ENCODE data around the gene AMN. TPM values are rescaled to one million over a fixed set of nuclear protein-coding genes. Genes with fewer than 3 reads are reported as not detected.

Gene AMN
- total and polyA plus RNA-seq, 2 experiments from 2014 or later, result 0.69 to 1.2 TPM

- DNase-seq (ENCODE audit: low spot score) (no peak), ATAC-seq (no peak)
- H4K20me1 ChIP-seq (replicated peaks; ENCODE audit: insufficient read depth), result peaks cover 9% of the 10 kb centered on the region; the same call in 1 of the 2 replicates
- H3K36me3 Mint-ChIP-seq (ENCODE audit: low read depth), result peaks cover 36% of the 10 kb centered on the region
- no peaks in the 10 kb centered on the region for H3K9me3 Mint-ChIP-seq
- no peaks in the 10 kb centered on the region for H3K4me1 ChIP-seq (ENCODE audit: insufficient read depth)
- H3K79me2 ChIP-seq (replicated peaks; ENCODE audit: insufficient read depth), result no peaks in the 10 kb centered on the region
- H3K4me2 ChIP-seq, result no peak overlapping the region
- H3K4me3 Mint-ChIP-seq, result no peak overlapping the region
- no peak overlapping the region for H3K4me3 ChIP-seq
- no peak overlapping the region for H3K27ac Mint-ChIP-seq
- H3K27me3 ChIP-seq (ENCODE audit: insufficient read depth), result no peaks in the 10 kb centered on the region
- peaks cover 11% of the 10 kb centered on the region for H3K27me3 Mint-ChIP-seq (ENCODE audit: insufficient read depth, low read depth, poor library complexity)
- no peak overlapping the region for H3K27ac ChIP-seq (ENCODE audit: low read depth)
- H3F3A ChIP-seq (replicated peaks; ENCODE audit: low read depth), result no peaks in the 10 kb centered on the region
- no peak for TF ChIP-seq ZNF462 (CRISPR knock-in tag; IDR thresholded peaks at IDR 0.05)
- no peak for TF ChIP-seq ZNF114 (CRISPR knock-in tag; IDR thresholded peaks at IDR 0.05)
- no peak for TF ChIP-seq REST (IDR thresholded peaks at IDR 0.05; ENCODE audit: unreplicated experiment)
- TF ChIP-seq JUNB (IDR thresholded peaks at IDR 0.05; ENCODE audit: unreplicated experiment), result no peak
- no peak for TF ChIP-seq ETS1 (IDR thresholded peaks at IDR 0.05)
- TF ChIP-seq NANOG (IDR thresholded peaks at IDR 0.05; ENCODE audit: borderline replicate concordance), result no peak
- TF ChIP-seq CREB1 (CRISPR knock-in tag; IDR thresholded peaks at IDR 0.05; ENCODE audit: low read depth), result no peak
- TF ChIP-seq POLR2AphosphoS5 (IDR thresholded peaks at IDR 0.05; ENCODE audit: low read depth), result no peak
- TF ChIP-seq STAT1 (IDR thresholded peaks at IDR 0.05; ENCODE audit: unreplicated experiment), result no peak
- TF ChIP-seq EZH2phosphoT487 (IDR thresholded peaks at IDR 0.05; ENCODE audit: unreplicated experiment), result no peak
- TF ChIP-seq ZNF331 (CRISPR knock-in tag; IDR thresholded peaks at IDR 0.05; ENCODE audit: low read depth), result no peak
- TF ChIP-seq EZH2 (IDR thresholded peaks at IDR 0.05; ENCODE audit: low read depth, unreplicated experiment), result no peak
- H3K9me2 ChIP-seq (ENCODE audit: insufficient read depth), result no peaks in the 10 kb centered on the region
- H3K36me3 ChIP-seq (ENCODE audit: insufficient read depth), result peaks cover 3% of the 10 kb centered on the region; the same call in 1 of the 2 replicates
- H3K4me1 Mint-ChIP-seq, result no peaks in the 10 kb centered on the region
- H2AFZ ChIP-seq, result no peak overlapping the region
Observed at GRCh38 chr14:102939820-102940561, 17.5 kb downstream of the AMN start.

All from GM23338 (cell line).